H1 (cell line): ENCODE data around the gene CBLB. TPM values are rescaled to one million over a fixed set of nuclear protein-coding genes. Genes with fewer than 3 reads are reported as not detected.

Source experiments
- CTCF ChIA-PET: fragments of 300-600 bp; sonication (Branson Sonifier 250); formaldehyde crosslinking; loops from one replicate; lab custom pipeline; 2021; ENCODE audit not compliant: partially characterized antibody; lab: Charles Lee
- POLR2A ChIA-PET: fragments of 300-600 bp; sonication (Branson Sonifier 250); formaldehyde crosslinking; loops from one replicate; lab custom pipeline; 2021; ENCODE audit warnings: inconsistent platforms; ENCODE audit not compliant: partially characterized antibody; lab: Charles Lee
- DNase-seq, 2 experiments: peaks; one replicate each; pipeline versions ENCODE4 v3.0.0 to v3.0.0-alpha.2; 2010 to 2022; ENCODE audit warnings: low spot score in 2 of 2, low read depth in 1 of 2, mixed read lengths in 1 of 2
- FAIRE-seq: peaks from 2 replicates; lab custom pipeline; 2011; peaks lifted over from hg19 to GRCh38; lab: Jason Lieb, UNC
- H2AFZ ChIP-seq: 2 replicates; pipeline ENCODE4 v1.8.1; 2012; ENCODE audit warnings: low read length, inconsistent platforms
- H2AK5ac ChIP-seq: 2 replicates; pipeline ENCODE4 v1.6.1; 2013; ENCODE audit warnings: low read depth, low read length
- H2BK120ac ChIP-seq: replicated peaks from 2 replicates; pipeline ENCODE3; 2013; ENCODE audit warnings: low read depth, low read length, inconsistent platforms
- H2BK12ac ChIP-seq: 2 replicates; pipeline ENCODE4 v1.6.1; 2013; ENCODE audit warnings: low read depth, low read length
- H2BK15ac ChIP-seq: 2 replicates; pipeline ENCODE4 v1.6.1; 2013; ENCODE audit warnings: low read length
- H2BK20ac ChIP-seq: 2 replicates; pipeline ENCODE4 v1.6.1; 2013; ENCODE audit warnings: low read length
- H2BK5ac ChIP-seq: 2 replicates; pipeline ENCODE4 v1.6.1; 2013; ENCODE audit warnings: low read depth, low read length
- H3K14ac ChIP-seq: 2 replicates; pipeline ENCODE4 v1.6.1; 2013; ENCODE audit warnings: inconsistent platforms; ENCODE audit not compliant: insufficient read length
- H3K18ac ChIP-seq: 2 replicates; pipeline ENCODE4 v1.6.1; 2013; ENCODE audit warnings: low read length; ENCODE audit errors: extremely low read depth
- H3K23ac ChIP-seq: 2 replicates; pipeline ENCODE4 v1.6.1; 2013; ENCODE audit warnings: inconsistent platforms; ENCODE audit not compliant: insufficient read length
- H3K23me2 ChIP-seq: 2 replicates; pipeline ENCODE4 v1.6.1; 2013; ENCODE audit warnings: low read depth, low read length
- H3K27ac ChIP-seq: 2 replicates; pipeline ENCODE4 v1.6.1; 2011; ENCODE audit warnings: low read depth, low read length, inconsistent platforms
- H3K27me3 ChIP-seq, 4 experiments: replicated peaks in 1 of 4; 1 replicate in 1 of 4; 2 replicates in 3 of 4; pipeline versions ENCODE4 v1.6.1 to v1.8.1; 2011 to 2013; ENCODE audit warnings: low read length in 3 of 4, mild to moderate bottlenecking in 3 of 4, inconsistent platforms in 2 of 4, mixed read lengths in 2 of 4, moderate library complexity in 1 of 4; ENCODE audit not compliant: control insufficient read depth in 3 of 4, insufficient read depth in 3 of 4; ENCODE audit errors: extremely low read depth in 1 of 4
- H3K36me3 ChIP-seq, 4 experiments: 2 replicates each; pipeline versions ENCODE4 v1.6.1 to v1.8.1; 2011 to 2013; ENCODE audit warnings: mild to moderate bottlenecking in 4 of 4, low read length in 3 of 4, moderate library complexity in 2 of 4, control low read depth in 1 of 4, inconsistent platforms in 1 of 4; ENCODE audit not compliant: insufficient read depth in 4 of 4, control insufficient read depth in 2 of 4
- H3K4ac ChIP-seq: replicated peaks from 2 replicates; pipeline ENCODE3; 2013; ENCODE audit warnings: low read length, low read depth, mixed read lengths, inconsistent platforms; ENCODE audit not compliant: insufficient read length
- H3K4me1 ChIP-seq, 4 experiments: replicated peaks in 1 of 4; 1 replicate in 1 of 4; 2 replicates in 3 of 4; pipeline versions ENCODE4 v1.6.1 to v1.8.1; 2011 to 2013; ENCODE audit warnings: low read length in 3 of 4, inconsistent platforms in 2 of 4, mixed read lengths in 1 of 4; ENCODE audit not compliant: insufficient read depth in 4 of 4, control insufficient read depth in 3 of 4
- H3K4me2 ChIP-seq, 2 experiments: 2 replicates each; pipeline versions ENCODE4 v1.6.1 to v1.8.1; 2011 to 2013; ENCODE audit warnings: low read depth in 2 of 2, low read length in 2 of 2, control low read depth in 1 of 2, inconsistent platforms in 1 of 2, mild to moderate bottlenecking in 1 of 2; ENCODE audit not compliant: insufficient read depth in 1 of 2
- H3K4me3 ChIP-seq, 4 experiments: fragments of 200-600, 300-600 bp in 1 of 4; sonication (generic), shearing (Covaris generic), sonication (Bioruptor Twin) in 1 of 4; 2 replicates each; pipeline versions ENCODE4 v1.5.1 to v1.8.1; 2011 to 2016; ENCODE audit warnings: low read length in 4 of 4, low read depth in 3 of 4, control low read depth in 2 of 4, inconsistent platforms in 2 of 4, mild to moderate bottlenecking in 2 of 4, mixed read lengths in 1 of 4, moderate library complexity in 1 of 4; ENCODE audit not compliant: insufficient read depth in 2 of 4; ENCODE audit errors: extremely low read depth in 1 of 4
- H3K56ac ChIP-seq: replicated peaks from 2 replicates; pipeline ENCODE3; 2013; ENCODE audit warnings: low read depth, mild to moderate bottlenecking, mixed read lengths, low read length, inconsistent platforms; ENCODE audit not compliant: insufficient read length
- H3K79me1 ChIP-seq: 2 replicates; pipeline ENCODE4 v1.6.1; 2013; ENCODE audit warnings: low read depth, low read length, control low read depth
- H3K79me2 ChIP-seq, 2 experiments: 2 replicates each; pipeline versions ENCODE4 v1.6.1 to v1.8.1; 2012 to 2013; ENCODE audit warnings: low read length in 2 of 2, mild to moderate bottlenecking in 2 of 2, inconsistent platforms in 1 of 2; ENCODE audit not compliant: insufficient read depth in 2 of 2, control insufficient read depth in 1 of 2
- H3K9ac ChIP-seq, 4 experiments: replicated peaks in 1 of 4; 1 replicate in 1 of 4; 2 replicates in 3 of 4; pipeline versions ENCODE4 v1.6.1 to v1.8.1; 2011 to 2013; ENCODE audit warnings: low read depth in 3 of 4, low read length in 3 of 4, control low read depth in 2 of 4, mild to moderate bottlenecking in 2 of 4, moderate library complexity in 2 of 4, inconsistent platforms in 1 of 4; ENCODE audit errors: extremely low read depth in 1 of 4
- H3K9me3 ChIP-seq, 2 experiments: 2 replicates each; pipeline versions ENCODE4 v1.6.1 to v1.8.1; 2012 to 2013; ENCODE audit warnings: mild to moderate bottlenecking in 2 of 2, moderate library complexity in 2 of 2, control low read depth in 1 of 2, inconsistent platforms in 1 of 2, low read depth in 1 of 2, low read length in 1 of 2, mixed read lengths in 1 of 2; ENCODE audit not compliant: insufficient read depth in 2 of 2
- H4K20me1 ChIP-seq, 2 experiments: replicated peaks in 1 of 2; 2 replicates each; pipeline versions ENCODE3 to v1.8.1; 2011 to 2013; ENCODE audit warnings: inconsistent platforms in 2 of 2, low read length in 2 of 2, mild to moderate bottlenecking in 1 of 2; ENCODE audit not compliant: insufficient read depth in 2 of 2, control insufficient read depth in 1 of 2
- H4K5ac ChIP-seq: 2 replicates; pipeline ENCODE4 v1.6.1; 2013; ENCODE audit warnings: low read length, low read depth, mixed read lengths, inconsistent platforms; ENCODE audit not compliant: insufficient read length
- H4K8ac ChIP-seq: 2 replicates; pipeline ENCODE4 v1.8.0; 2013; ENCODE audit warnings: mild to moderate bottlenecking, moderate library complexity, low read length, inconsistent platforms; ENCODE audit not compliant: insufficient read depth; ENCODE audit errors: extremely low read depth
- H4K91ac ChIP-seq: replicated peaks from 2 replicates; pipeline ENCODE3; 2013; ENCODE audit warnings: low read length, mixed read lengths, inconsistent platforms; ENCODE audit not compliant: insufficient read length
- BRCA1 ChIP-seq: IDR thresholded peaks from 2 replicates; pipeline ENCODE4 v1.6.1; 2012; ENCODE audit warnings: low read depth, low read length, improper control_type of control experiment
- CTBP2 ChIP-seq: IDR thresholded peaks from 2 replicates; pipeline ENCODE4 v1.7.0; 2011; ENCODE audit warnings: borderline replicate concordance, mild to moderate bottlenecking, moderate library complexity, mixed read lengths, low read length; ENCODE audit not compliant: insufficient read depth, insufficient read length
- EP300 ChIP-seq, 2 experiments: IDR thresholded peaks; 1 replicate in 1 of 2; 2 replicates in 1 of 2; pipeline ENCODE4 v1.6.1; 2011 to 2012; ENCODE audit warnings: low read depth in 2 of 2, low read length in 2 of 2, mild to moderate bottlenecking in 2 of 2, borderline replicate concordance in 1 of 2, inconsistent platforms in 1 of 2, moderate library complexity in 1 of 2
- EZH2 ChIP-seq: fragments of 200-600 bp; sonication (generic); IDR thresholded peaks from 2 replicates; pipeline ENCODE4 v1.7.1; 2012; ENCODE audit warnings: low read depth, mild to moderate bottlenecking, moderate library complexity, low read length, inconsistent platforms; ENCODE audit not compliant: severe bottlenecking
- JUN ChIP-seq: IDR thresholded peaks from 2 replicates; pipeline ENCODE4 v1.6.1; 2011; ENCODE audit warnings: low read depth, mild to moderate bottlenecking, improper control_type of control experiment, low read length
- NRF1 ChIP-seq: IDR thresholded peaks from 2 replicates; pipeline ENCODE4 v1.6.1; 2011; ENCODE audit warnings: mild to moderate bottlenecking, low read depth, low read length, improper control_type of control experiment
- RAD21 ChIP-seq, 2 experiments: IDR thresholded peaks in 1 of 2; conservative IDR thresholded peaks in 1 of 2; 2 replicates each; pipeline ENCODE4 v1.6.1; 2011; ENCODE audit warnings: low read depth in 2 of 2, low read length in 2 of 2, improper control_type of control experiment in 1 of 2, inconsistent platforms in 1 of 2, mild to moderate bottlenecking in 1 of 2, moderate library complexity in 1 of 2
- RNF2 ChIP-seq: fragments of 200-900, 300-1000 bp; sonication (generic); IDR thresholded peaks from 2 replicates; pipeline ENCODE4 v1.7.1; 2016; ENCODE audit warnings: borderline replicate concordance, low read depth, mild to moderate bottlenecking, antibody characterized with exemption, low read length; ENCODE audit not compliant: poor library complexity, severe bottlenecking; ENCODE audit errors: missing control alignments
- SP4 ChIP-seq: IDR thresholded peaks from 2 replicates; pipeline ENCODE4 v1.6.1; 2012; ENCODE audit warnings: low read length, inconsistent platforms
- SRF ChIP-seq: IDR thresholded peaks from 2 replicates; pipeline ENCODE4 v1.6.1; 2011; ENCODE audit warnings: mild to moderate bottlenecking, low read depth, low read length, moderate library complexity
- SUZ12 ChIP-seq: fragments of 200-600 bp; sonication (generic); IDR thresholded peaks from 2 replicates; pipeline ENCODE4 v1.6.1; 2012; ENCODE audit warnings: mild to moderate bottlenecking, inconsistent platforms, low read length, moderate library complexity, mixed read lengths
- WGBS, 2 experiments: shearing (Covaris generic) in 1 of 2; methylation state at CpG; one replicate each; pipeline versions ENCODE4 v1.1.6 to v1.1.7; 2013 to 2015; ENCODE audit warnings: low lambda C conversion rate in 2 of 2, mixed read lengths in 2 of 2, inconsistent platforms in 1 of 2, low coverage in 1 of 2, missing lambda C conversion rate in 1 of 2; ENCODE audit not compliant: insufficient replicate concordance in 2 of 2, insufficient coverage in 1 of 2, insufficient read length in 1 of 2; ENCODE audit errors: extremely low coverage in 1 of 2, missing lambda C conversion rate in 1 of 2; 5-methylcytosine and 5-hydroxymethylcytosine counted together
- polyA plus RNA-seq, 7 experiments: library from polyadenylated mRNA; depleted of rRNA in 3 of 7; stranded (reverse) in 5 of 7; unstranded in 2 of 7; fragments of >200 nt in 5 of 7; fragments of 200-250 nt in 2 of 7; gene quantifications; 1 replicate in 5 of 7; 2 replicates in 1 of 7; 4 replicates in 1 of 7; pipeline versions ENCODE4 v1.2.1 to v1.2.3, GENCODE V29; 2011 to 2013; ENCODE audit warnings: missing spikeins in 2 of 7, mixed read lengths in 2 of 7
- total RNA-seq: library from RNA; stranded (reverse); fragmentation: NEBNext Ultra II Directional; extraction: Animal tissue kit (Norgen Biotek cat#: 25700); gene quantifications from 2 replicates; pipeline ENCODE4 v1.2.1, GENCODE V29; 2021

Gene CBLB
- total and polyA plus RNA-seq, 2 of the 8 experiments (the other 6 are each of a cell fraction or from before 2014, with no cell fraction given) = 14.5 to 26.0 TPM

- H3K79me2 ChIP-seq = no peaks in the 10 kb centered on the region; a peak in 1 of 4 replicates
- H3K9me3 ChIP-seq = no peaks in the 10 kb centered on the region
- no peak overlapping the region for H4K5ac ChIP-seq
- H3K4me1 ChIP-seq = no peaks in the 10 kb centered on the region
- H3K23me2 ChIP-seq = no peaks in the 10 kb centered on the region
- H2BK15ac ChIP-seq = no peak overlapping the region
- H3K27ac ChIP-seq = no peak overlapping the region
- H3K56ac ChIP-seq = no peak overlapping the region
- no peak overlapping the region for H3K9ac ChIP-seq
- no peak for DNase-seq
- H2BK20ac ChIP-seq = no peak overlapping the region
- no peak overlapping the region for H3K23ac ChIP-seq
- no peak overlapping the region for H2BK5ac ChIP-seq
- H2AFZ ChIP-seq = no peak overlapping the region
- no peak overlapping the region for H3K4me3 ChIP-seq
- H3K14ac ChIP-seq = no peak overlapping the region
- no peak overlapping the region for H4K91ac ChIP-seq
- no peak overlapping the region for H2AK5ac ChIP-seq
- peaks cover 0 to 3% (median 0%) of the 10 kb centered on the region in 4 experiments; a peak in 1 of 8 replicates for H3K36me3 ChIP-seq
- no peak overlapping the region for H3K4me2 ChIP-seq
- no peaks in the 10 kb centered on the region for H4K20me1 ChIP-seq
- WGBS, 2 experiments = 86% methylated on average over 1 of the region's 1 CpG; no CpG with 5 or more reads in 1 of the 2 experiments
- H3K27me3 ChIP-seq = no peaks in the 10 kb centered on the region
- no peak for FAIRE-seq
- ChIA-PET CTCF (no interaction called here), POLR2A (no interaction called here)
- no peak overlapping the region for H3K4ac ChIP-seq
- no peak overlapping the region for H3K18ac ChIP-seq
- H2BK120ac ChIP-seq = no peak overlapping the region
- no peak overlapping the region for H4K8ac ChIP-seq
- H3K79me1 ChIP-seq = no peaks in the 10 kb centered on the region
- no peak overlapping the region for H2BK12ac ChIP-seq
- no peak for TF ChIP-seq CTBP2
- no peak for TF ChIP-seq SP4
- TF ChIP-seq NRF1 = no peak
- no peak for TF ChIP-seq RAD21 (IDR thresholded peaks at IDR 0.05 in 1 of 2, conservative IDR thresholded peaks at IDR 0.05 in 1 of 2; ENCODE audit: low read depth in 2 of 2, low read length in 2 of 2)
- TF ChIP-seq SUZ12 = no peak
- TF ChIP-seq EZH2 = no peak
- TF ChIP-seq SRF = no peak
- TF ChIP-seq RNF2 = no peak
- TF ChIP-seq EP300 (IDR thresholded peaks at IDR 0.05; ENCODE audit: borderline replicate concordance in 1 of 2, low read depth in 2 of 2, low read length in 2 of 2) = no peak
- no peak for TF ChIP-seq BRCA1
- no peak for TF ChIP-seq JUN
These were observed 115.9 kb downstream of the CBLB start for GRCh38 chr3:105752791-105753415.
